Gastrocnemius medialis (tissue), 4 donors: Measurements from ENCODE around the gene TMEM101. TPM values are rescaled to one million over a fixed set of nuclear protein-coding genes. Genes with fewer than 3 reads are reported as not detected.
"Not testable (repeated sequence)": the region's sequence is repeated elsewhere in the genome, so short reads cannot be mapped to it uniquely, and the experiment has no call there.

Experiments used
- ATAC-seq, 2 donors: fragments of 150-250 bp; one replicate each; pipeline ENCODE4 v1.9.1; 2016
- DNase-seq, 2 donors: peaks; one replicate each; pipeline ENCODE4 v3.0.0-alpha.2; 2019
- H3K27ac ChIP-seq, 4 donors: fragments of 200-600 bp; sonication (generic); 1 replicate in 1 of 4; 2 replicates in 3 of 4; pipeline ENCODE4 v1.5.1; 2016 to 2018; ENCODE audit warnings: mild to moderate bottlenecking in 2 of 4, moderate library complexity in 1 of 4
- H3K27me3 ChIP-seq, 3 donors: fragments of 200-600 bp; sonication (generic) in 2 of 3; 1 replicate in 1 of 3; 2 replicates in 2 of 3; pipeline versions ENCODE4 v1.5.1 to v1.6.0; 2016 to 2019; ENCODE audit warnings: mild to moderate bottlenecking in 1 of 3, moderate library complexity in 1 of 3
- H3K36me3 ChIP-seq, 2 donors: fragments of 200-600 bp; sonication (generic) in 1 of 2; one replicate each; pipeline ENCODE4 v1.5.1; 2017 to 2018
- H3K4me1 ChIP-seq, 2 donors: fragments of 200-600 bp; sonication (generic) in 1 of 2; one replicate each; pipeline ENCODE4 v1.5.1; 2016 to 2017; ENCODE audit warnings: mild to moderate bottlenecking in 2 of 2
- H3K4me3 ChIP-seq, 4 donors: fragments of 200-600 bp; sonication (generic) in 3 of 4; 1 replicate in 1 of 4; 2 replicates in 3 of 4; pipeline ENCODE4 v1.5.1; 2016 to 2019; ENCODE audit warnings: mild to moderate bottlenecking in 2 of 4
- H3K9me3 ChIP-seq, 3 donors: fragments of 200-600 bp; sonication (generic) in 2 of 3; 1 replicate in 1 of 3; 2 replicates in 2 of 3; pipeline ENCODE4 v1.5.1; 2016 to 2019
- POLR2A ChIP-seq, 2 donors: fragments of 450-650 bp; IDR thresholded peaks; one replicate each; pipeline ENCODE4 v1.6.1; 2017; ENCODE audit warnings: antibody characterized with exemption in 2 of 2, mild to moderate bottlenecking in 2 of 2, moderate library complexity in 2 of 2
- in situ Hi-C, 4 donors: fragments of 200-750 bp; cut with MboI; loops; one replicate each; pipeline versions ENCODE4 v1.15.0 to v1.8.0; 2017; ENCODE audit warnings: low sequenced_read_pairs in 4 of 4
- intact Hi-C: fragments of 100-400 bp; cut with DNase I; formaldehyde crosslinking; loops from one replicate; pipeline ENCODE4 v1.15.1; 2023; ENCODE audit warnings: low total_unique reads
- total RNA-seq, 4 donors: library from RNA; depleted of rRNA; stranded (reverse); fragments of >200 nt; gene quantifications; one replicate each; pipeline versions ENCODE4 v1.1.0 to v1.2.3, GENCODE V29; 2016
- TF ChIP-seq, protein P1 (sequence below), 5 experiments: fragments of 450-650 bp in 3 of 5; fragments of 200-600 bp in 2 of 5; sonication (generic) in 2 of 5; IDR thresholded peaks in 4 of 5; conservative IDR thresholded peaks in 1 of 5; 1 replicate in 4 of 5; 2 replicates in 1 of 5; pipeline ENCODE4 v1.5.1; 2016 to 2019; ENCODE audit warnings: antibody characterized with exemption in 5 of 5, mild to moderate bottlenecking in 3 of 5, moderate library complexity in 3 of 5

TMEM101 gene
- total RNA-seq, 4 donors from 2014 or later, result 28.8 to 38.3 (median 36.4) TPM

DNA sequence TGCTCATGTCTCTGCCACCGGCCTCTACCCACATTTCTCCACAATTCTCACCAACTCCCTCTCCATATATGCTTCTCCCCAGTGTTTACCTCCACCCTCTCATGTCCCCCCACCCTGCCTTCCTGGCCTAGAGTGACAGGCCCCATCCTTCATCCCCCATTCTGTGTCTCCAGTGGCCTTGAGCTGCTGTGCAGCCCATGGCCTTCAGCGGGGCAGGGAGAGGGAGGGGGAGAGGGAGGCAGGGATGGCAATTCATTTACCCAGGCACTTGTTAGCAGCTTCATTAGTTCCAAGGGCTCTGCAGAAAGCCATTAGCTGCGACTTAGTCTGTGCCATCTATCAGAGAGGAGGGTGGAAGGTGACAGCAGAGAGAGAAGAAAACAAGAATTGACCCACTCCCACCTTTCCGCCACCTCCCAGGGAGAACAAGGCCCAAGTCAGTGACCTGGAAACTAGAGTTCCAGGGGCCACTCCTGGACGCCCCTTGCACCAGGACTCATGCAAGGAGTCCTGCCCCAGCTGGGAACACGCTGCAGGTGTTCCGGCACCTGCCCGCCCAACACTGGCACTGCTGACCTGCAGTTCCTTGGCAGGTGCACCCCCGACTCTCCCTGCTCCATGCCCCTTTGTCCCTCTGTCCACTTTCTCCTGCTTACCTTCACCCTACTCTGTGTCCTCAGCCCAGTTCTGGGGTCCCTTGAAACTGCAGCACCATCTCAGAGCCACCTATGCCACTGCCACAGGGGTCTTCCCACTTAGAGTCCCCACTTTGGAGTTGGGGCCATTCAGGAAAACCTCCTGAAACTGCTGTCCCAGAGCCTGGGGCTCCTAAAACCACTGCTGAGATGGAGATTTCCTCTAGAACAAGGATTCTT lies 37.6 kb downstream of the TMEM101 start:
- no peaks in the 10 kb centered on the region for H3K9me3 ChIP-seq
- H3K4me3 ChIP-seq, result no peak overlapping the region
- no peaks in the 10 kb centered on the region for H3K4me1 ChIP-seq
- intact Hi-C loops (no loop called here), in situ Hi-C loops (no loop called here)
- ATAC-seq (no peak), DNase-seq (no peak)
- no peaks in the 10 kb centered on the region for H3K36me3 ChIP-seq
- TF ChIP-seq, protein P1, sequence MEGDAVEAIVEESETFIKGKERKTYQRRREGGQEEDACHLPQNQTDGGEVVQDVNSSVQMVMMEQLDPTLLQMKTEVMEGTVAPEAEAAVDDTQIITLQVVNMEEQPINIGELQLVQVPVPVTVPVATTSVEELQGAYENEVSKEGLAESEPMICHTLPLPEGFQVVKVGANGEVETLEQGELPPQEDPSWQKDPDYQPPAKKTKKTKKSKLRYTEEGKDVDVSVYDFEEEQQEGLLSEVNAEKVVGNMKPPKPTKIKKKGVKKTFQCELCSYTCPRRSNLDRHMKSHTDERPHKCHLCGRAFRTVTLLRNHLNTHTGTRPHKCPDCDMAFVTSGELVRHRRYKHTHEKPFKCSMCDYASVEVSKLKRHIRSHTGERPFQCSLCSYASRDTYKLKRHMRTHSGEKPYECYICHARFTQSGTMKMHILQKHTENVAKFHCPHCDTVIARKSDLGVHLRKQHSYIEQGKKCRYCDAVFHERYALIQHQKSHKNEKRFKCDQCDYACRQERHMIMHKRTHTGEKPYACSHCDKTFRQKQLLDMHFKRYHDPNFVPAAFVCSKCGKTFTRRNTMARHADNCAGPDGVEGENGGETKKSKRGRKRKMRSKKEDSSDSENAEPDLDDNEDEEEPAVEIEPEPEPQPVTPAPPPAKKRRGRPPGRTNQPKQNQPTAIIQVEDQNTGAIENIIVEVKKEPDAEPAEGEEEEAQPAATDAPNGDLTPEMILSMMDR (IDR thresholded peaks at IDR 0.05 in 4 of 5, conservative IDR thresholded peaks at IDR 0.05 in 1 of 5), result no peak
- no peak for TF ChIP-seq POLR2A (IDR thresholded peaks at IDR 0.05)
- no peak overlapping the region for H3K27ac ChIP-seq
- peaks cover 0 to 29% (median 14%) of the 10 kb centered on the region in 3 donors for H3K27me3 ChIP-seq

GRCh38 chr17:43975898-43976297 lies 38.9 kb downstream of the TMEM101 start:
- DNase-seq (no peak), ATAC-seq (no peak)
- Histone ChIP-seq H3K27ac (no peak overlapping the region), H3K9me3 (no peaks in the 10 kb centered on the region), H3K4me1 (no peaks in the 10 kb centered on the region), H3K27me3 (peaks cover 0 to 17% (median 10%) of the 10 kb centered on the region in 3 donors), H3K36me3 (no peaks in the 10 kb centered on the region), H3K4me3 (no peak overlapping the region)
- in situ Hi-C loops (no loop called here), intact Hi-C loops (no loop called here)
- TF ChIP-seq, protein P1 (IDR thresholded peaks at IDR 0.05 in 4 of 5, conservative IDR thresholded peaks at IDR 0.05 in 1 of 5), result no peak
- no peak for TF ChIP-seq POLR2A (IDR thresholded peaks at IDR 0.05)

- ATAC-seq (no peak), DNase-seq (no peak)
- Histone ChIP-seq H3K9me3 (no peaks in the 10 kb centered on the region), H3K4me3 (no peak overlapping the region), H3K4me1 (no peaks in the 10 kb centered on the region), H3K36me3 (no peaks in the 10 kb centered on the region), H3K27me3 (peaks cover 0 to 16% (median 10%) of the 10 kb centered on the region in 3 donors), H3K27ac (no peak overlapping the region)
- TF ChIP-seq, protein P1 (IDR thresholded peaks at IDR 0.05 in 4 of 5, conservative IDR thresholded peaks at IDR 0.05 in 1 of 5), result no peak
- no peak for TF ChIP-seq POLR2A (IDR thresholded peaks at IDR 0.05)
- in situ Hi-C loops (no loop called here), intact Hi-C loops (no loop called here)
These were observed 40.1 kb downstream of the TMEM101 start for GRCh38 chr17:43974382-43975266.

GRCh38 chr17:43972444-43973212 lies 42.1 kb downstream of the TMEM101 start:
- H3K9me3 ChIP-seq, H3K27ac ChIP-seq, H3K4me1 ChIP-seq, H3K36me3 ChIP-seq, intact Hi-C loops, DNase-seq, in situ Hi-C loops, ATAC-seq, H3K4me3 ChIP-seq: not testable (repeated sequence)
- H3K27me3 ChIP-seq, result peaks cover 0 to 13% (median 3%) of the 10 kb centered on the region in 3 donors

- H3K4me1 ChIP-seq, H3K27ac ChIP-seq, H3K9me3 ChIP-seq, ATAC-seq, in situ Hi-C loops, DNase-seq, intact Hi-C loops, H3K4me3 ChIP-seq, H3K36me3 ChIP-seq: not testable (repeated sequence)
- peaks cover 0 to 13% (median 3%) of the 10 kb centered on the region in 3 donors for H3K27me3 ChIP-seq
These were observed 43.3 kb downstream of the TMEM101 start for GRCh38 chr17:43971436-43971835.
